GM19395 (cell line): ENCODE measurements around the gene RAPGEF2.
"Not testable (repeated sequence)": the region's sequence is repeated elsewhere in the genome, so short reads cannot be mapped to it uniquely, and the experiment has no call there.

Experiments
- ATAC-seq: cut with Tn5 transposase; IDR thresholded peaks from one replicate; pipeline ENCODE4 v1.9.1; 2021; ENCODE audit warnings: mild to moderate bottlenecking, moderate library complexity; ENCODE audit not compliant: unreplicated experiment

RAPGEF2 gene

DNA sequence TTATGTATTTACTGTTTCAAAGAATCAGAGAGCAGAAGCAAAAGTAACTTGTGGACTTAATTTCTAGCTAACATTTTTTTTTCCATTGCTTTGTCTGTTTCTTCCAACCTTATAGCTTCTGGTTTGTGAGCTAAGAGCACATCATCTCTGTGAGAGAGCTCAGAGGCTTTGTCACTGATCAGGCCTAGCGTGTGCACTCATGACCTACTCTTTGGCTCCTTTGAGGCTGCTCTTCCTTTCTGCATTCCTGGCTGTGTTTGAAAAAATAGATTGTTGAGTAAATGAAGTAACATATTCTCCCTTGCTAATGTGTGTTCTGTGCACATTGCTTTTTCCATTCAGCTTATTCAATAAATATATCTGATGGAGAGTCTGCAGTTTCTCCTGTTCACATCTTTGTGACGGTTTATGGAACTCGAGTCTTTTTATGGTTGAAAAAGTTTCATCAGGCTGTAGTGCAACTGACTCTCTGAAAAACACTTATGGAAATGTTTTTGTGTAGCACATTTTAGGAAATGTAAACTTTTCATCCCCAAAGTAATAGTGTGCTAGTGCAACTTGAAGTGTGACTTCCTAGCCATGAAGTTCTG is 133.0 kb downstream of the RAPGEF2 start:
- ATAC-seq, result no peak

DNA sequence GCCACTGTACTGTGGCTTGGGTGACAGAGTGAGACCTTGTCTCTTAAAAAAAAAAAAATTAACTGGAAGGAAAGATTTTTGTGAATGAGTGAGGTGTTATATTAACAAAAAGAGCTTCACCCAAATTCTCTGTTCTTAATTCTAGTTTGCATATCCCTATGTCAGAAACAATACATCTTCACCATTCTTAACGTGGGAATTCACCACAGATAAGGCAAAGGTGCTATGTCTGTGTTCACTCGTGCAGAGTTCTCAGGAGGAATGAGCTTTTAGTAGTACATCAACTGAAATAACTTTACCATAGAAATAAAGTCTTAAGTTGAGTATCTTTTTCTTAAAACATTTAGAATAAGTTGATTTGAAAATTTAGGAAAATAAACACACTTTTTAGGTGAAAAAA is 135.1 kb downstream of the RAPGEF2 start:
- ATAC-seq, result no peak

DNA sequence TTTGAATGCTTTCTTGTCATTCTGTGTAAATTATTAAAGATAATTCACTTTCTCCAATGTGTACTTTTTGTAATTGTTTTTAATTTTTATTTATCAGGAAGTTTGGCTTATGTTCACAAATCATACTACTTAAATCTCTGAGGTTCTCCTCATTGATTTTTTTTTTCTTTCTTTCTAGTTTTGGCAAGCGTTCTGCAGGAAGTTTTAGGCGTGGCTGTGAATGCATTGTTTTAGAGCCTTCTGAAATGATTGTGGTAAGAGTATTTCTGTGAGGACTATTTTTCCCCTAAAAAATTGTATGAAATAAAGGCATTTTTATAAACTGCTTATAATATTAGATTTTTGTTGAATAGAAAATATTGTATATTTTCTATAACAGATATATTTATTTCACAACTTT is 135.8 kb downstream of the RAPGEF2 start:
- no peak for ATAC-seq

DNA sequence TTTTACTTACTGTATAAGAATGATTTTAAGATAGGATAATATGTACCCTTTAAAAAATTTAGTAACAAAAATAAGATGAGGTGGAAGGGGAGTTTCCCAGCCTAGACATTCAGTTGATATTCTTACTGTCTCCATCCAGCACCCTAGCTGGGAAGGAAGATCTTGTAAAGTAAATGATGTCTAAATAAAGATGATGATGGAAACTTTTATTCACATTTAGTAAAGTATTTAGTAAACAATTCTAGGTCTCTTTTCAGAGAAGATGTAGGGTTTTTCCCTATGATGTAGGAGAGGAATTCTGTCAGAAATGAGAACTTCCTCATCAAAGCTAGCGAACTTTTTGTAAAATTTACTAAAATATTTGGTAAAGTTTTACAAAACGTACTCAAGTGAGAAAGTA is 136.8 kb downstream of the RAPGEF2 start:
- ATAC-seq, result no peak

DNA sequence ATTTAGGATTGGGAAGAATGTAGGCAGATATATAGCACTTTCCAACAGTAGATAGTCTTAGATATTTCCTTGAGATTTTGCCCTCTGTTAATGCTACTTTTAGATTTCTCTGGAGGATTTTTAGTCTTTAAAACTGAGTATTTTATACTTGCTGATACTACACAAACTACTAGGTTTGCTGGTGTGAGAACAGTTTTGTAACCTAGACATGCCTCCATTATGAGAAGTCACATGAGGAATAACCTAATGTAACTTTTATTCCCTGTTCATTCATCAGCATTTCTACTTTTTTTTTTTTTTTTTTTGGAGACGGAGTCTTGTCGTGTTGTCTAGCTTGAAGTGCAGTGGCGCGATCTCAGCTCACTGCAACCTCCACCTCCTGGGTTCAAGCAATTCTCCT is 137.2 kb downstream of the RAPGEF2 start:
- no peak for ATAC-seq

DNA sequence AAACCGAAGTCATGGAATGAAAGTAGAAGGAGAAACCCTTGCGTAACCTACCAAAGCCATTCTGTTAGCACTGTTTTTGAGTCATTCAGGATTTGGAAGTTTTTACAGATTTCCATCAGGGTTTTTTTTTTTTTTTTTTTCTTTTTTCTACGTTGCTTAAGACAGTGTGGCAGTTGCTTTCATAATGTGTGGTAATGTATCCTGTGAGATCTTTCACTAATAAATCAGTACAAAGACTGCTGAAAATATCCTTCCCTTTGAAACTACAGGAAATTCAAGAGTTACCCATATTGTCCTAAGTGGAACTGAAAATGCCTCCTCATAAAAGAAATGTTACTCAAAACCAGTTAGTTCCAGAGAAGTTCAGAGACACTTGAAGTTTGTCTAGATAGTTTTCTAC is 137.8 kb downstream of the RAPGEF2 start:
- no peak for ATAC-seq

DNA sequence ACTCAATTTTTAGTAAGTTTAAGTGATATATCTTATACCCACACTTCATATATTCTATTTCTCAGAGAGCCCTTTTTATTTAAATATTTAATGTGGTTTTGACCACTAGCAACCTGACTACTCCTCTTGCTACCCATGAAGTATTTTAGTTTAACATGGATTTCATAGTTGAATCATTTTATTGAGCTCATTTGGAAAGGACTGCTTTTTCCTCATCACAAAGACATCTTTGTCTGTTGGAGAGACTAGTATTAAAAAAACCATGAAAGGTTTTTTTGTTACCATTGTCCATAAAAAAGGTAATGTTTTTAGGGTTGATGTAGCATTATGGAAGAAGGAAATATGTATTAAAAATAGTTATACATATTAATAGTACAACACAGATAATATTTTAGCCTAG is 139.5 kb downstream of the RAPGEF2 start:
- no peak for ATAC-seq

DNA sequence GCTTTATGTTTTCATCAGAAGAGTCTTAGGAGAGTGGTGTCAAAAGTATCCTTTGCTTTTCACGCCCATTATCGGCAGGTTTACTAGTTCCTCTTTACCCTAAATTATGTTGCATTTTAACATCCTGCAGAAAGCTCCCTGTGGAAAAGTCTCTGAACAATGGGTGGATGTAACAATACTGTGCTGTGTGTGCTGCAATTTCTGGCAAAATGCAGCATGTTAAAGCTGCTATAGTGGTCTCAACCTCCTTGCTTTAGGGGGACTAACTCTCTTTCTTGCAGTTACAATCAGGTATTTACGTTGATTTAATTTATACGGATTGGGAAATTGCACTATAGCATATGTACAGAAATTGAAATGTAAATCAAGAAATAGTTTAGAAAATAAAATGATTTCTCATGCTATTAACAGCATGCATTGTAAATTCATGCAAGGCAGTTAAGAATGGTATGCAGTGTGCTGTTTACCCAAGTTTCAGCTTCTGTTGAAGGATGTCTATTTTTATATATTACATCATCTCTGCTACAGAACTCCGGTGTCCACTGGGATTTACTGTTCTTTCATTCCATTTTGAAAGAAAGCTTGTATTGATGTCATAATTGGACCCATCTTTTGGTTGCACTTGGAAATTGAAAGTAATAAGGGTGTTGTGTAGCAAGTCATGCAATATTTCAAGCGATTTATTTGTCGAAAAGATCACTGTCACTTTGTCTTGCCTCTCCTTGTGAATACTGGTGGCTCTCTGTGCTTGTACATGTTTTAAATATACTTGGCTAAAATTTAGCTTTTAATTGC is 145.7 kb downstream of the RAPGEF2 start:
- no peak for ATAC-seq

DNA sequence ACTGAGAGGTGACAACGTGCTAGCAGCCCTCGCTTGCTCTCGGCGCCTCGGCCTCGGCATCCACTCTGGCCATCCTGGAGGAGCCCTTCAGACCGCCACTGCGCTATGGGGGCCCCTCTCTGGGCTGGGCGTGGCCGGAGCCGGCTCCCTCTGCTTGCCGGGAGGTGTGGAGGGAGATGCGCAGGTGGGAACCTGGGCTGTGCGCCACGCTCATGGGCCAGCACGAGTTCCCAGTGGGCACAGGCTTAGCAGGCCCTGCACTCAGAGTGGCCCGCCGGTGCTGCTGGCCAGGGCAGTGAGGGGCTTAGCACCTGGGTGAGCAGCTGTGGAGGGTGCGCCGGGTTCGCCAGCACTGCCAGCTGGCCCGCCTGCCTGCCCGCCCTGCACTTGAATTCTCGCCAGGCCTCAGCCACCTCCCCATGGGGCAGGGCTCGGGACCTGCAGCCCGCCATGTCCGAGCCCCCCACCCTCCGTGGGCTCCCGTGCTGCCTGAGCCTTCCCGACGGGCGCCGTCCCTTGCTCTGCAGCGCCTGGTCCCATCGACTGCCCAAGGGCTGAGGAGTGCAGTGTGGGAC is 148.0 kb downstream of the RAPGEF2 start:
- ATAC-seq, result no peak

DNA sequence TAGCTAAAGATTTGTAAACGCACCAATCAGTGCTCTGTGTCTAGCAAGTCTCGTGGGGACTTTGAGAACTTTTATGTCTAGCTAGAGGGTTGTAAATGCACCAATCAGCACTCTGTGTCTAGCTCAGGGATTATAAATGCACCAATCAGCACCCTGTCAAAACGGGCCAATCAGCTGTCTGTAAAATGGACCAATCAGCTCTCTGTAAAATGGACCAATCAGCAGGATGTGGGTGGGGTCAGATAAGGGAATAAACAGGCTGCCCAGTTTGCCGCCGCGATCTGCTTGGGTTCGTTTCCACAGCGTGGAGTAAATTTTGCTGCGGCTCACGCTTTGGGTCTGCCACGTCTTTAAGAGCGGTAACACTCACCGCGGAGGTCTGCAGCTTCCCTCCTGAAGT is 148.7 kb downstream of the RAPGEF2 start:
- not testable (repeated sequence) for ATAC-seq

DNA sequence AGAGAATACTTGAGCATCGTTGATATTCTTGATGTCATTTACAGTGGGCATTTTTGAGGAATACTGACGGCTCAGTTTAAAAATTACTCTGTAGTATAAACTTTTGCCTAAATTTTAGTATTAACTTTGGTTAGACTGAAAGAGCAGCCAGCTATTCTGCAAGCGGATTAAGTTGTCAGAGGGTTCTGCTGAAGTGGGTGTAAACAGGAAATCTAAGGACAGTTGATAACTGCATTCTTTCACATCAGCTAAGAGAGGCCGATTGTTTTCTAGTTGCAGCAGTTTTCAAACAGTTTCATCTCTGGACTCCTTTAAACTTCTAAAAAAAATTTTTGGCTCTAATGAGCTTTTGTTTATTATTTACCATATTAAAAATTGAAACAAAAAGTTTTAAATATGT is 149.6 kb downstream of the RAPGEF2 start:
- no peak for ATAC-seq

DNA sequence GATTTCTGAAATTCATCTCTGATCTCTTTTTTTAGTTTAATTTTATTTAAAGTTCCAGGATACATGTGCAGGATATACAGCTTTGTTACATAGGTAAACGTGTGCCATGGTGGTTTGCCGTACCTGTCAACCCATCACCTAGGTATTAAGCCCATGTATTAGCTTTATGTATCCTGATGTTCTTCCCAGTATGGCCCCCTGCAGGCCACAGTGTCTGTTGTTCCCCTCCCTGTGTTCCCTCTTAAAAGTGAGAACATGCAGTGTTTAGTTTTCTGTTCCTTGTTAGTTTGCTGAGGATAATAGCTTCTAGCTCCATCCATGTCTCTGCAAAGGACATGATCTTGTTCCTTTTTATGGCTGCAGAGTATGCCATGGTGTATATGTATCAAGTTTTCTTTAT is 153.2 kb downstream of the RAPGEF2 start:
- ATAC-seq, result no peak

DNA sequence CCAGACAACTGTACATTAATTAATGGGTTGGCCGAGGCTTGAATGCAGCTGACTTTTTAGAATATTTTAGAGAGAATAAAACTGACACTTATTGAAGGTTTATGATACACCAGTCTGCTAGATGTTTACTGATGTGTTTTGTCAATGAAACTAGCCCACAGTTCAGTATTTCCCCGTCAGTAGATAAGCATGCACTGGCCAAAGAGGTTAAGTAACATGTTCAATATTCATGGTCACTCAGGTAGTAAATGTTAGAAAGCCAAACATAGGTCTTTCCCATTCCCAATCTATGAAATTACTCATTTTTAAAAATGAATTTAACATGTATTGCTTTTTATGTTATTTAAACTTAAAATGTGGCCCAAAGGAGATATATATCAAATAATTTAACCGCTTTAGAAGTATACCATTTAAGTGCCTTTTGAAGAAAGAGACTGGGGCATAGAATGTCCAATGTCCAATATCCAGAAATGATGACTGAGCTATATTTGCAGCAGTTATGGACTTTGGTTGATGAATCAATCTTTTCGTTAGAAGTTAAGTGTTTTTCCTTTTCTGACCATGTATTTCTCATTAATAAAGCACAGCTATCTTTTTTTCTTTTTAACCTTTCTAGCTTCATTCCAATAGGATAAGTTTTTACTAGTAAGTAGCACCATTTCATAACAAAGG is 156.1 kb downstream of the RAPGEF2 start:
- ATAC-seq, result no peak

DNA sequence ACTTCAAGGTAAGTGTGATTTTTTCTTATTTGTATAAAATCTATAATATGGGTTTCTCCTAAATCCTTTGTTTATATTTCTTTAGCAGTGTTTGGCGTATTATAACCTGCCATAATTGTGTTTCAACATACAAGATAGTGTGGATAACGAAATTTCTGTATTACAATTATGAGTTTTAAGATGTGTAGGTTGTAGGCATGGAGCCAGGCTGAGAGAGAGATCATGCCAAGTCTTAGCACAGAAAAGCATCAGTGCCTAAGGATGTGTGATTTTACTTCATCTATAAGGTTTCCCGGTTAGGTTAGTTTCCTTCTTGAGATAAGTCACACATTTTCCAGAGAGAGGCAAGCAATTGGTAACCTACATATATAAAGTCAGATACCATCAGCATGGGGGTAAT is 161.2 kb downstream of the RAPGEF2 start:
- ATAC-seq, result no peak

DNA sequence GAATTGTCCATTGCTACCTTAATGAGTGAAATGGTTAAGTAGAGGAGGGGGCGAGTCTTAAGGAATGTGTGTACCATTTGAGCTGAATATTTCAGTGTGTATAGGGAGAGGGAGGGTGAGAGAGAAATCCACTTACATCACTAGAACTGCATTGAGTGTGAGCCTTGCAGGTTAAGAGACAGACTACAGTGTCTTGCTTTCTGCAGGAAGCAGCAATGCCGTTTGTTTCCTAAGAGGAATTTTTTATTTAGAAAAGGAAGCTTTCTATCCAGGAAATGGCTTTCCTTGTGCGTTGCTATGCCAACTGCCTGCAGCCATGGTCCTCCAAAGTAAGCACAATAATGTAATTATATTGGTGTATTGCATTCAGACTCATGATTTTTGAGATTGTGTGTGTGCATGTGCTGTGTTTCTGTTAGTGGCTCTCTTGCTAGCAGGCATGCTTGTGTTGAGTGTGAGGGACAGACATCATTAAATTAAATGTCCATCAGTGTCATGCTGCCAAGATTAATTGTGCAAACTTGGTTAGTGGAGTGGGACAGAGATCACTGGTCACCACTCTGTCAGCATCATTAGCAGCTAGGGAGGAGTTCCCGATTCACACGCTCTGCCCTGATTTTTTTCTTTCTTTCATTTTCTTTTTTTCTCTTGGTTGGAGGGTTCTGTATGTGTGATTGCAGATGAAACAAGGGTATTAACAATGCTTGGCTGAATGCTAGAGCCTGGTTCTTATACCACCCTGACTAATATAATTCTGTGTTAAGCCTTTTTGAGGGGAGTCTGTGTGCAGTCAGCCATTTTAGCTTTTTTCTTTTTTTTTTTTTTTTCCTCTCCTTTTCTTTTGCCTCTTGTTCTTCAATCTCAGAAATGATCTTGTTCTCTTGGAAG is 164.3 kb downstream of the RAPGEF2 start:
- no peak for ATAC-seq

DNA sequence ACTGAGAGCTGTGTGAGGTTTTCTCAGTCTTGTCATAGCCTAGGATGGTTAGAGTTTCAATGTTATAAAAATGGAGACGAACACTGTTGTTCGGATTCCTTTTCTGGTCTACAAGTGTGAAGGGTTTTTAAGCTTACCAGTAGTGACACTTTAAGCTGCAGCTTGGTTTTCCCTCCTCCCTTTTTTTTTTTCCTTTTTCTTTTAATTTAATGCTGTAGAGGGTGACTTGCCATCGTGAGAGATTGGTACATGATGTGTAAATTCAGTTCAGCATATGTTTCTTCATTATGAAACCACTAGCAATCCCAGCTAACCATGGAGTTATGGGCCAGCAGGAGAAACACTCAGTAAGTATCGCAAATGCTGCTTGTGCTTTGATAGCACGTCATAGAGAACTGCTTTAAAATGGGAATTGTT is 165.0 kb downstream of the RAPGEF2 start:
- no peak for ATAC-seq

DNA sequence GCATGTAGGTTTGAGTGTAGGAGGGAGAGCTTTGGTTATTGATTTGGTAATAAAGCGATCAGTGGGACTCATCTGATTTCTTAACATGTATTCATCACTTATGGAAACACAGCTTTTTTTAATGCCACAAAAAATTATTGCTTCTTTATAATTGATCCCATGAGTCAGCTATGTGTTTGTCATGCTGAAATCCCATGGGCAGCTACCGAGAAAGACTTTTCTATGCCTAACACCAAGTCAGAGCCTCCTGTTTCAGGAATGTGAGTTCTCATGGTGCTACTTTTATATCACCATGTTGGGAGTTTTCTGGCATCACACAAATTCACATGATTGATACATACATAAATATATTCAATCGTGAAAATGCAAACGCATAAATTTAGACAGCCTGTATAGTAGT is 165.7 kb downstream of the RAPGEF2 start:
- ATAC-seq, result no peak

DNA sequence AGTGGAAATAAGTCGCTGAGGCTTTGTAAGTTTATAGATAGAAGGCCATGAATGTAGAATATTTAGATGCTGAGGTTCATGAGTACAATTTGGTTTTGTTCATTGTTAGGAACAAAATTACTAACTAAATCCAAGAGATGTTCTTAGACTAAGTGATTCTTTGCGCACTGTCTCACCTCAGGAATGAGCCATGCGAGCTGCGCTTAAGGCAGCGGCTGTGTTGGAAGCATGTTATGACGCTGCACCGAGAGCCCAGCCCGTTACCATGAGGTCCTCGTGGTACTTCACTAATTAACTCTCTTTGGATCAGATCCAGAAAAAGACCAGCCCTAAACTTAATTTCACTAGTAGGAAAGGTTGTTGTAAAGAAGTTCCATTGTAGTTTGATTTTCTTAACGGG is 166.2 kb downstream of the RAPGEF2 start:
- no peak for ATAC-seq

DNA sequence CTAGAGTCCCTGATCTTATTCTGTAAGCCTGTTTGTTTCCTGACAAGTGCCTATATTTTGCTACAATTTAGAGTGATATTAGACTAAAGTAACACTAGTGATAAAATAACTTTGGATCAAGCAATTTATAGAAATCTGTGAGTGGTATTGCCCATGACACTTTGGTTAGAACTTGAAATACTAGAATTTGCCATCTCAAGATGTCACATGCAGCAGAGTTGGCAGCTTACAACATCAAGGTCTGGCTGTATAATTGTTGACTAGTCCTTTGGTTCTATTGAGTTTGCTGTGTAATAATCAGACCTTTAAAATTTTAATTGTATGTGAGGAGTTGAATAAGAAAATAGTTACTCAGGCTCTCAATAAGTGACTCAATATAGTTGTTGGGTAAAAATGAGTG is 167.1 kb downstream of the RAPGEF2 start:
- no peak for ATAC-seq

DNA sequence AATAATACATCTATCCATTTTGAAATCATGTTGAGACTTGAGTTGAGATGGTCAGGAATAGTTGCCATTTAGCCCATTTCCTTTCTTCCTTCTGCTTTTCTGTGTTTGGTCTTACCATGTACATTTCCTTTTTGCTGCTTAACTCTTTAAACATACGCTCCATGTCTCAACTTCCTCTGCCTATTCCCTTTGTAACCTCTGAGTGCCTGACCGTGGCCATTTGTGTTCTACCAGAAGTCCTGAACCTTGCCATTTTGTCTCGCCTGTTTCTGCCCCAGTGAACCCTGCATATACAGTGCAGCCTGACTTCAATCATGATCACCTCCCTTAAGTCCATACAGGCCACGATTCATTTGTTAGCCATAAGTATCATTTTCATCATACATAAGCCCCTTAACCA is 169.0 kb downstream of the RAPGEF2 start:
- no peak for ATAC-seq
